Stimulated activated naive CD8-positive, alpha-beta T cell treated with anti-CD3 and anti-CD28 coated beads, Interleukin-15, Interleukin-2, amounts not matched to agents 100 U/mL and 50 U/mL, for 24 hours (primary cell): ENCODE data around the gene C17orf100.

Experiments
- ATAC-seq: fragments of 150-1000 bp; cut with Tn5 transposase; one replicate; pipeline ENCODE4 v1.10.0; 2021
- DNase-seq: peaks from one replicate; pipeline ENCODE4 v3.0.0; 2021

The C17orf100 gene

GRCh38 chr17:6651354-6651918, at the start of gene C17orf100, which contains the start of gene MED31:
Gene C17orf100 (plus strand): TSS chr17:6651762. CDS start chr17:6651914, 152 bp downstream.
Gene MED31 (minus strand): TSS chr17:6651605. CDS start chr17:6651528, 77 bp downstream.
- DNase-seq = peak; percentile 96
- ATAC-seq = peak; percentile 99

DNA sequence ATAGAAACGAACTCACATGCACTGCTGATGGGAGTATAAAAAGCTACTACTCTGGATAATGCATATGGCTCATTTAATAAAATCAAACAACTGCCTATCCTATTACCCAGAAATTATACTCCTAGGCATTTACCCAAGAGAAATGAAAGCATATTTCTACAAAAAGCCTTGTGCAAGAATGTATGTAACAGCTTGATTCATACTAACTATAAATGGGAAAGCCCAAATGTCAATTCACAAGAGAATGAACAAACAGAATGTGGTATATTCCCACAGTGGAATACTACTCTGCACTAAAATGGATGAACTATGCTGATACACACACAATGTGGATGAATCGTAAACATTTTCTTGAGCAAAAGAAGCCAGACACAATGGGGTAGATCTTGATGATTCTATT, 49.4 kb upstream of the C17orf100 start:
- ATAC-seq (no peak), DNase-seq (no peak)

DNA sequence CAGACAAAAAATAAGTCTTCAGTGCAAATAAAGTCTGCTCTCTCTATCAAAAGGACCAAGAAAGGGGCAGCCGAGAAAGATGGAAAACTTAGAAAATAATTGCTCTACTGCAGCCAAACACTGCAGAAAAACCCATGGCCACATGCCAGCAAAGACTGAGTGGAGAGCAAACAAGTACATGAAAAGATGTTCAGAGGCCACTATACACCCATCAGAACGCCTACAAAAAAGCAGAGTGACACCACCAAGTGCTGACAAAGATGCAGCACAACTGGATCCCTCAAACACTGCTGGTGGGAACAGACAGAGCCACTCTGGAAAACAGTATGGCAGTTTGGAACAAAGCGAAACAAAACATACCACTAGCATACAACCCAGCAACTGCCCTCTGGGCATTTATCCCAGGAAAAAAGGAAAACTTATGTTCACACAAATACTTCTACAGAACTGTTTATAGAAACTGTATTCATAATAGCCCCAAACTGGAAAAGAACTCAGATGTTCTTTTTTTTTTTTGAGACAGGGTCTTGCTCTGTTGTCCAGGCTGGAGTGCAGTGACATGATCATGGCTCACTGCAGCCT, 47.7 kb upstream of the C17orf100 start:
- DNase-seq (no peak), ATAC-seq (no peak)

GRCh38 chr17:6605142-6605541, 46.4 kb upstream of the C17orf100 start:
- DNase-seq (no peak), ATAC-seq (no peak)

DNA sequence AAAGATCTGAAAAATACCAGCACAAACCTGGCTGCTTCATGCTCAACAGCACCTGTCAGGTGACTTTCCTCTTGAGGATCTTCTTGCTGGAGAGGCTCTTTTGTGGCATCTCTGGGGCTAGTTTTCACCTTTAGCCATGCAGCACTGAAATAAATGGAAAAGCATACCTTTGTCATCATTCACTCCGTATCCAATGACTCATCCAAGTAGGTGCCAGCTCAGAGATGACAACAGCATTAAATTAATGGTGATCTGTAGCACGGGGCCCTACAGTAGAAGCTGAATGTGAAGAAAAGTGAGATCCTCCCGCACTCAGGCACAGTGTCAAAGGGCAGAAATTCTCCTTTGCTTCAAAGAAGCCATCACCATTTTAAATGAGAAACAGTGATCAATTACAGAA, 43.2 kb upstream of the C17orf100 start:
- ATAC-seq = no peak

DNA sequence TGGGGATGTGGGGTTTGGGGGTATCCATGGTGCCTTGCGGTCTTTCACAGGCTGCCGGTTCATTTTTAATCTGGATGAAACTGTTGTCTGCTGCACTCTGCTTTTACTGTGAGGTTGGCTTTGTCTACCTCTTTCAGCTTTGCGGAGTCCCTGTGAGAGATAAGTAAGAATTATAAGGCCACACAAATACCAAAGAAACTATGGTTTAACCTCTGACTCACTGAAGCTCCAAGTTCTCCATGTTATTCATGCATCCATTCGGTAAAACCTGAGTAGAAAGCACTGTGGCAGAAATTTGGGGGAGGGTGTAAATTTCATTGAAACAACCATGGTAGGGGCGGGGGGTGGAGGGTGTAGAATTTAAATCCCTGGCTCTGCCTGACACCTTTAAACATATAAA, 41.6 kb upstream of the C17orf100 start:
- no peak for DNase-seq
- ATAC-seq = no peak

More for the DNA sequence above, 43.2 kb upstream of the C17orf100 start:
- DNase-seq = no peak

DNA sequence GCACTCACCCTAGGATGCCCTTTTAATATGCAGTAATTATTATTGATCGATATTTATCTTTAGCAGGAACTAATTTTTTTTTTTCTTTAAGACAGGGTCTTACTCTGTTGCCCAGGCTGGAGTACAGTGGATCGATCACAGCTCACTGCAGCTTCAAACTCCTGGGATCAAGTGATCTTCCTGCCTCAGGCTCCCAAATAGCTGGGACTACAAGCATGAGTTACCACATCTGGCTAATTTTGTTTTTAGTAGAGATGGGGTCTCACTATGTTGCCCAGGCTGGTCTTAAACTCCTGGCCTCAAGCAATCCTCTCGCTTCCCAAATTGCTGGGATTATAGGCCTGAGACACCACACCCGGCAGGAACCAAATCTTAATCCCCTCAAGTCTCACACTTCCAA, 40.3 kb upstream of the C17orf100 start:
- ATAC-seq = no peak
- DNase-seq = no peak

GRCh38 chr17:6623941-6624340, 27.6 kb upstream of the C17orf100 start:
- no peak for DNase-seq
- ATAC-seq = no peak

DNA sequence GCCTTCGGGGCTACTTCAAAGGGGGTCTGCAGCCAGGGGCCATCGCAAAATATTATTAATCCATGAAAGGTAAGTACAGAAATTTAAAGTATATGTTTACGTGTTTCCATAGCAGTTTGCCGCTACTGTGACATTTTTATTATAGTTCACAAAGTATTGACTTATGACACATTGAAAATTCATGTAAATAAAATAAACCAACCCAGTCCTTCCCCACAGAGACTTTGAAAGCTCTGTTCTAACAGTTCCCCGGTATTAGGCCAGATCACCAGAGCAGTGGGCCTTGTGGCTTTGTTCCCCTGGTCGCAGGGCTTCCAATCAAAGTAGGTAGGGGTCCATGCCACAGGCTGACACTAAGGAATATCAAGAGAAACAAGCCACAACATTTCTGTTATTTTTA, 24.9 kb upstream of the C17orf100 start:
- no peak for ATAC-seq
- DNase-seq = no peak

GRCh38 chr17:6627019-6627418, 24.5 kb upstream of the C17orf100 start:
- ATAC-seq (no peak), DNase-seq (no peak)

GRCh38 chr17:6630390-6630789, 21.2 kb upstream of the C17orf100 start:
- ATAC-seq = no peak
- DNase-seq = no peak

DNA sequence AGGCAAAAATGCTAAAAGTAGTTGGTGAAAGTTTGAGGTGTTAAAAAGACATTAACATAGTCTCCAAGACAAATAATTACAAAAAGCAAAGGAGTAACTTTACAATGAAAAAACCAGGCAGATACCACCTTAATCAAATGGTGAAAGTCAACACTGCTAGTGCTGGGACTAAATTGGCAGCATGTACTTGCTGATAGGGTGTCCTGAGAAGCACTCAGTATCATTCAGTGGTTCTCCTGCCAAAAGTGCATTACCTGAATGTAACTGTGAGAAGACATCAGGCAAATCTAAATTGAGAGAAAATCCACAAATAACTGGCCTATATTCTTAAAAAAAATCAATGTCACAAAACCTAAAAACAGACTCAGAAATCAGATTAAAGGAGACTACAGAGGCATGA, 19.0 kb upstream of the C17orf100 start:
- DNase-seq (no peak), ATAC-seq (no peak)

DNA sequence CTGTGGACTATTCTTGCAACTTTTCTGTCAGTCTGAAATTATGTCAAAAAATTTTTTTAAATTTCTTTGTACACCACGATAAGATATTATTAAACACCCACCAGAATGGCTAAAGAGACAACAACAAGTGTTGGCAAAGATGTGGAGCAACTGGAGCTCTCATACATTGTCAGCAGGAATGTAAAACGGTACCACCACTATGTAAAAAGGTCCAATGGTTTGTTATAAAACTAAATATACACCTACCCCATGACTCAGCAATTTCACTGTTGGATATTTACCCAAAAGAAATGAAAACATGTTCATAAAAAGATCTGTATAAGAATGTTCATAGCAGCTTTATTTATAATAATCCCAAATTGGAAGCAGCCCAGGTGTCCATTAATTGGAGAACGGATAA, 18.3 kb upstream of the C17orf100 start:
- DNase-seq = no peak

GRCh38 chr17:6636105-6636504, 15.5 kb upstream of the C17orf100 start:
- ATAC-seq (no peak), DNase-seq (no peak)

More for the DNA sequence above, 18.3 kb upstream of the C17orf100 start:
- ATAC-seq = no peak

- ATAC-seq (no peak), DNase-seq (no peak)
Observed at GRCh38 chr17:6636616-6637457, 14.7 kb upstream of the C17orf100 start.

- DNase-seq (no peak), ATAC-seq (no peak)
Observed at GRCh38 chr17:6637458-6637840, 14.1 kb upstream of the C17orf100 start.

DNA sequence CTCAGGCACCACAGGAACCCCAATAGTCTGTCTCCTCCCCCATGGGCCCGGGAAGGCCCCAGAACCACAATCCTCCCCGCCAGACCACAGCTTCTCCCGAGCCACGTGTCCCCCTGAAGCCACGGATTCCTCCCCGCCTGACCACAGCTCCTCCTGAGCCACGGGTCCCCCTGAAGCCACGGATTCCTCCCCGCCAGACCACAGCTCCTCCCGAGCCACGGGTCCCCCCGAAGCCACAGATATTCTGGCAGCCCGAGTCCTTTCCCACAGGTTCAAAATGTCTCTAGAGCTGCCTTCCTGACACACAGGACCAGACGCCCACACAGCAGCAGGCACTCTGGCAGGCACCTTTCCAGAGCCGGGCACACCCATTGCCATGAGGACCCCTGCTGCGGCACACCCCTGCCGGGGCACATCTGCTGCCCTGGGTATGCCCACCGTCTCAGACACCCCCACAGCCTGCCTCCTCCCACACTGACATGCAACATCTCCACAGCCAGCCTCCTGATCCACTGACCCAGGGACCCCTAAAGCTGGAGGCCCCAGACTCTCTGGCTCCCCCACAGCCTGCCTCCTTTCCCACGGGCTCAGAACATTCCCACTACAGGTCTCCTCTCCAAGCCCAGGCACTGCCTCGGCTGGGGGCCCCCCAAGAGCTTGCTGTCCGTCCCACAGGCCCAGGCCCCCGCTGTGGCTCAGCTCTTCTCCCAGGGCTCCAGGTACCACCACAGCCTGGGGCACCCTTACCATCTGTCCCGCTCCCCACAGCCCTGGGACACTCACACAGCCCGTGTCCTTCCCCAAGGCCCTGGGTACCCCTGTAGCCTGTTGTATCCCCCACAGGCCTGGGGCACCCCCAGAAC, 13.3 kb upstream of the C17orf100 start:
- DNase-seq = no peak

DNA sequence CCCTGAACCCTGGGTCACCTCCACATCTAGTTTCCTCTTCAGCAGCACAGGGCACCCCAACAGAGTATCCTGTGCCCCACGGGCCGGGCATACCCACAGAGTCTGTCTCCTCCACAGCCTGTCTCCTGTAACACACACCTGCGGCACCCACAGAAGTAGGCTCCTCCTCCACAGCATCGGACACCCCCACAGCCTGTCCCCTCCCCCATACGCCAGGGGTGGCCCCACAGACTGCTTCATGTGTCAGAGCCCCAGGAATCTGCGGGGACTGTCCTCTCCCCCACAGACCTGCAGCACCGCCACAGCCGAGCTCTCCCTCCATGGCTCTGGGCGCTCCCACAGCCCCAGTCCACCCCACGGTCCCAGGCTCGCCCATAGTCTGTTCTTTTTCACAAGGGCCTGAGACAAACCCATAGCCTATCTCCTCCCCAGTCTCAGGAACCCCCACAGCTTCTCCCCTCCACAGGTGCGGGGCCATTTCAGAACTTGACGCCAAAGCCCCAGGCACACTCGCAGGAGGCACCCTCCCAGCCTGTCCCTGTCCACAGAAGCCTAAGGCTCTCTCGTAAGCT, 12.5 kb upstream of the C17orf100 start:
- ATAC-seq (no peak), DNase-seq (peak; percentile 24)

More for the DNA sequence above, 13.3 kb upstream of the C17orf100 start:
- no peak for ATAC-seq

DNA sequence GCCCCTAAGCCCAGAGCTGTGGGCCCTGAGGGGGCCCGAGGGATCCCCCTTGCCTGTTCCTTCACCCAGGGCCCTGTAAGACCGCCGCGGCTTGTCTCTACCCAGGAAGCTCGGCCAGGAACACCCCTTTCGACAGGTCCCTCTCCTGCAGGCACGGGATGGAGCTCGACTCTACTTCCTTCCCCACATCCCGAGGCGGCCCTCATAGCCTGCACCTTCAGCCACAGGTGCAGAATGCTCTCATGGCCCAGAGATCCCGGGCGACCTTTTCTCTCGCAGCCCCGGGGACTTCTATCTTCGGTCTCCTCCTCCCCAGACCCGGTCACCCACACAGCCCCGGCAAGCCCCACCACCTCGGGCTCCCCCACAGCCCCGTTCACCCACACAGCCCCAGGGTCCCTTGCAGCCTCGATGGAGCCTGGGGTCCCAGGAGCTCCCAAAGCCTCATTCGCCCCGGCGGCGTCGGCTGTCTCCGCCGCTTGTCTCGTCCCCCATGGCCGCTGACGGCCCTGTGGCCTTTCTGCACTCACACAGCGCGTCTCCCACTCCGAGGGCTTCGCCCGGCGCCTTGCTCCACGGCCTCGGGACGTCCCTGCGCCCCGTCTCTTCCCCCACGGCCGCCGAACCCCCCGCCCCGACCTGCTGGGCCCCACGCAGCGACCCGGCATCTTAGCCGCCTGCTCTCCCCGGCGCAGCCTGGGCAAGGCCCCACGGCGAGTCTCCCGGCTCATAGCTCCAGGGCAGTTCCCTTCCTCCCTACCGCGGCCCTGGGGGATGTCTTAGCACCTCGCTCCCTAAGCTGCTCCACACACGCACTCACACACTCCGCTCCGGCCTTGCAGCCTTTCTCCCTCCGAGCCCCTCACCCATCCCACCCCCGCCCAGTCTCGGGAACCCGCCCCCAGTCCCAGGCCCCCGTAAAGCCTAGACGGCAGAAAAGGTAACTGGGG, 11.7 kb upstream of the C17orf100 start:
- peak; percentile 45 for DNase-seq
- ATAC-seq = peak; percentile 16

DNA sequence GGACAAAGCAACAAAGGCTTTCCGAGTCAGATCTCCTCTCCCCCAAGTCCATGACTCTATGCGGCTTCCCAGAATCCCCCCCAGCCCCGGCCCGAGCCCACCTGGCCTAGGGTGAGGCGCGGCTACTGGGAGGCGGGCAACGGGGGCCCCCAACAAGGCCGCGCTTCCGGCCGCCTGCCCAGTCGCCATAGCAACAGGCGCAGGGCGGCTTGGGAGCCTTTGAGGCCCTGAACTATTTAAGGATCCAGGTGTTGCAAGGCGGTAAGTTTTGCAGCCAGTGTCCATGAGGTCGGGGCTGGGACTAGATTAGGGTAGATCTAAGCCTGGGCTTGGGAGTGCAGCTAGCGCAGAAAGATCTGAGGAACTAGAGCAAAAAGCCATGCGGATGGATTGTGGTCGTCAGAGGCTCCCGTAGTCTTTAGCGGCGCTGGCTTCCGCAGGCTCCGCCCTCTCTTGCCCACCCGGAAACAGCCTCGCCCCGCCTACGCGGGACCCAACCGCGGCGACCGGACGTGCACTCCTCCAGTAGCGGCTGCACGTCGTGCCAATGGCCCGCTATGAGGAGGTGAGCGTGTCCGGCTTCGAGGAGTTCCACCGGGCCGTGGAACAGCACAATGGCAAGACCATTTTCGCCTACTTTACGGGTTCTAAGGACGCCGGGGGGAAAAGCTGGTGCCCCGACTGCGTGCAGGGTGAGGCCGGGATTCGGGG, 10.9 kb upstream of the C17orf100 start, which contains the start of the genes KIAA0753 and TXNDC17:
Gene KIAA0753, minus strand, starts transcription at position 176 of the 711 bp plus-strand sequence. CDS start 5,608 bp downstream, outside the sequence.
Gene TXNDC17, plus strand, starts transcription at position 525 of the 711 bp plus-strand sequence. Its CDS starts 23 bp downstream, at position 548.
- ATAC-seq = peak; percentile 92
- DNase-seq = peak; percentile 97
